Fibroblast of lung (primary cell): ENCODE results near the gene SMIM21. TPM values are rescaled to one million over a fixed set of nuclear protein-coding genes. Genes with fewer than 3 reads are reported as not detected.

Experiments used
- DNase-seq, 2 donors: peaks; one replicate each; pipeline versions ENCODE4 v3.0.0 to v3.0.0-alpha.2; 2010; ENCODE audit warnings: low read depth in 2 of 2
- H2AFZ ChIP-seq: 2 replicates; pipeline ENCODE4 v1.5.1; 2012; ENCODE audit warnings: low read length, control low read depth, inconsistent platforms
- H3K27ac ChIP-seq: 2 replicates; pipeline ENCODE4 v1.5.1; 2011; ENCODE audit warnings: low read length, control low read depth; ENCODE audit not compliant: insufficient read depth
- H3K27me3 ChIP-seq: 2 replicates; pipeline ENCODE4 v1.5.1; 2011; ENCODE audit warnings: mild to moderate bottlenecking, low read length; ENCODE audit not compliant: control insufficient read depth, insufficient read depth
- H3K36me3 ChIP-seq: 2 replicates; pipeline ENCODE4 v1.5.1; 2011; ENCODE audit warnings: low read length; ENCODE audit not compliant: control insufficient read depth, insufficient read depth
- H3K4me1 ChIP-seq: 2 replicates; pipeline ENCODE4 v1.5.1; 2011; ENCODE audit warnings: low read length; ENCODE audit not compliant: control insufficient read depth, insufficient read depth; ENCODE audit errors: extremely low read depth
- H3K4me2 ChIP-seq: 2 replicates; pipeline ENCODE4 v1.5.1; 2011; ENCODE audit warnings: low read length, control low read depth; ENCODE audit not compliant: insufficient read depth; ENCODE audit errors: extremely low read depth
- H3K4me3 ChIP-seq, 4 experiments: fragments of 200-600 bp in 1 of 4; sonication (generic) in 1 of 4; replicated peaks in 1 of 4; 2 replicates each; pipeline ENCODE4 v1.5.1; 2011 to 2016; ENCODE audit warnings: low read length in 4 of 4, low read depth in 3 of 4, mild to moderate bottlenecking in 3 of 4, control low read depth in 2 of 4, inconsistent platforms in 1 of 4, mixed read lengths in 1 of 4; ENCODE audit not compliant: insufficient read depth in 1 of 4; ENCODE audit errors: control extremely low read depth in 1 of 4
- H3K79me2 ChIP-seq: 2 replicates; pipeline ENCODE4 v1.5.1; 2012; ENCODE audit warnings: mild to moderate bottlenecking, low read length, inconsistent platforms; ENCODE audit not compliant: control insufficient read depth, insufficient read depth
- H3K9ac ChIP-seq: 2 replicates; pipeline ENCODE4 v1.5.1; 2011; ENCODE audit warnings: mild to moderate bottlenecking, low read length, control low read depth; ENCODE audit not compliant: insufficient read depth
- H3K9me3 ChIP-seq: 2 replicates; pipeline ENCODE4 v1.5.1; 2012; ENCODE audit warnings: low read depth, low read length; ENCODE audit not compliant: control insufficient read depth, insufficient read depth
- H4K20me1 ChIP-seq: 2 replicates; pipeline ENCODE4 v1.5.1; 2011; ENCODE audit warnings: low read length; ENCODE audit not compliant: control insufficient read depth, insufficient read depth; ENCODE audit errors: extremely low read depth
- CTCF ChIP-seq, 2 donors: IDR thresholded peaks in 1 of 2; conservative IDR thresholded peaks in 1 of 2; 1 replicate in 1 of 2; 2 replicates in 1 of 2; pipeline ENCODE4 v1.5.1; 2011 to 2012; ENCODE audit warnings: low read length in 2 of 2, control low read depth in 1 of 2, inconsistent platforms in 1 of 2, low read depth in 1 of 2, mild to moderate bottlenecking in 1 of 2
- EZH2 ChIP-seq: IDR thresholded peaks from 2 replicates; pipeline ENCODE4 v1.5.1; 2012; ENCODE audit warnings: low read length, control low read depth, mild to moderate bottlenecking; ENCODE audit errors: missing control alignments
- polyA plus RNA-seq, 2 donors: library from polyadenylated mRNA; depleted of rRNA in 1 of 2; stranded (reverse) in 1 of 2; unstranded in 1 of 2; fragments of >200 nt; gene quantifications; 2 replicates each; pipeline ENCODE4 v1.2.1, GENCODE V29; 2011 to 2012; ENCODE audit warnings: missing spikeins in 1 of 2
- total RNA-seq: library from RNA; depleted of rRNA; stranded (reverse); fragments of >200 nt; gene quantifications from 2 replicates; pipeline ENCODE4 v1.2.1, GENCODE V29; 2014

SMIM21 gene
- total and polyA plus RNA-seq, 2 donors (not counting 1 experiment from before 2014, with no cell fraction given), result not detected

GRCh38 chr18:75473316-75473715, 45.8 kb upstream of the SMIM21 start:
- H3K4me2 ChIP-seq, result no peak overlapping the region
- TF ChIP-seq EZH2 (no peak), CTCF (conservative IDR thresholded peaks at IDR 0.05 in 1 of 2, IDR thresholded peaks at IDR 0.05 in 1 of 2; ENCODE audit: low read depth in 1 of 2, low read length in 2 of 2) (no peak)
- H3K36me3 ChIP-seq, result no peaks in the 10 kb centered on the region
- no peak overlapping the region for H3K9ac ChIP-seq
- DNase-seq, result peak in 1 of 2 donors; percentile 47
- no peak overlapping the region for H3K27ac ChIP-seq
- H2AFZ ChIP-seq, result no peak overlapping the region
- peaks cover 5% of the 10 kb centered on the region for H3K4me1 ChIP-seq
- H3K4me3 ChIP-seq, result no peak overlapping the region
- H3K27me3 ChIP-seq, result no peaks in the 10 kb centered on the region
- no peaks in the 10 kb centered on the region for H3K79me2 ChIP-seq
- H4K20me1 ChIP-seq, result no peaks in the 10 kb centered on the region
- no peaks in the 10 kb centered on the region for H3K9me3 ChIP-seq

- Histone ChIP-seq H3K9ac (no peak overlapping the region), H4K20me1 (no peaks in the 10 kb centered on the region), H3K4me1 (peaks cover 5% of the 10 kb centered on the region), H2AFZ (no peak overlapping the region), H3K4me2 (no peak overlapping the region), H3K27ac (no peak overlapping the region), H3K36me3 (no peaks in the 10 kb centered on the region), H3K27me3 (no peaks in the 10 kb centered on the region), H3K4me3 (no peak overlapping the region), H3K9me3 (no peaks in the 10 kb centered on the region), H3K79me2 (no peaks in the 10 kb centered on the region)
- DNase-seq, result no peak
- TF ChIP-seq EZH2 (no peak), CTCF (conservative IDR thresholded peaks at IDR 0.05 in 1 of 2, IDR thresholded peaks at IDR 0.05 in 1 of 2; ENCODE audit: low read depth in 1 of 2, low read length in 2 of 2) (no peak)
These were observed 45.4 kb upstream of the SMIM21 start for GRCh38 chr18:75472906-75473305.

- Histone ChIP-seq H3K4me2 (no peak overlapping the region), H3K9me3 (no peaks in the 10 kb centered on the region), H3K4me1 (peaks cover 5% of the 10 kb centered on the region), H3K27ac (no peak overlapping the region), H4K20me1 (no peaks in the 10 kb centered on the region), H2AFZ (no peak overlapping the region), H3K79me2 (no peaks in the 10 kb centered on the region), H3K9ac (no peak overlapping the region), H3K4me3 (no peak overlapping the region), H3K27me3 (no peaks in the 10 kb centered on the region), H3K36me3 (no peaks in the 10 kb centered on the region)
- no peak for DNase-seq
- TF ChIP-seq CTCF (conservative IDR thresholded peaks at IDR 0.05 in 1 of 2, IDR thresholded peaks at IDR 0.05 in 1 of 2; ENCODE audit: low read depth in 1 of 2, low read length in 2 of 2) (no peak), EZH2 (no peak)
These were observed 44.9 kb upstream of the SMIM21 start for GRCh38 chr18:75472396-75472795.
